GM12875 (cell line): ENCODE results near the gene IQGAP3.

Source experiments
- H3K4me3 ChIP-seq: one replicate; pipeline ENCODE4 v1.5.1; 2011; ENCODE audit warnings: low read depth, low read length, control low read depth
- CTCF ChIP-seq: IDR thresholded peaks from 2 replicates; pipeline ENCODE4 v1.5.1; 2011; ENCODE audit warnings: low read depth, mild to moderate bottlenecking, control low read depth, inconsistent platforms, low read length, moderate library complexity, borderline replicate concordance; ENCODE audit not compliant: insufficient read depth

Gene IQGAP3

DNA sequence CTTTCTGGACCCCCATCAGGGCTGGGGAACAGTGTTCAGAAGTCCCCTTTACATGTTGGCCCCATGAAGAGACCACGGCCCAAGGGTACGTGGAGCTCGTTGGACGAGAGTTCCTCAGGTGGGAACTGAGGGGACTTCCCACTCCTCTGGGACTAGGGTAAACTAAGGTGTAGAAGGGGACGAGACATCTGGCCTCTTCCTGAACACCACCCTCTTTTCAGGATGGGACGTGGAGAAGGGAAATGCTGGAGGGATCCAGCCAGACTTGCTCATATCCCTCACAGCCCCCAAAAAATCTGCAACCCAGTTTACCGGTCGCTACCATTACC is 21.3 kb upstream of the IQGAP3 start:
- no peak overlapping the region for H3K4me3 ChIP-seq
- no peak for TF ChIP-seq CTCF

- no peak overlapping the region for H3K4me3 ChIP-seq
- no peak for TF ChIP-seq CTCF
These were observed 20.7 kb upstream of the IQGAP3 start for GRCh38 chr1:156592910-156593660.

- peak overlapping the region; percentile 62 for H3K4me3 ChIP-seq
- TF ChIP-seq CTCF = no peak
These were observed 20.0 kb upstream of the IQGAP3 start for GRCh38 chr1:156592158-156592909.

DNA sequence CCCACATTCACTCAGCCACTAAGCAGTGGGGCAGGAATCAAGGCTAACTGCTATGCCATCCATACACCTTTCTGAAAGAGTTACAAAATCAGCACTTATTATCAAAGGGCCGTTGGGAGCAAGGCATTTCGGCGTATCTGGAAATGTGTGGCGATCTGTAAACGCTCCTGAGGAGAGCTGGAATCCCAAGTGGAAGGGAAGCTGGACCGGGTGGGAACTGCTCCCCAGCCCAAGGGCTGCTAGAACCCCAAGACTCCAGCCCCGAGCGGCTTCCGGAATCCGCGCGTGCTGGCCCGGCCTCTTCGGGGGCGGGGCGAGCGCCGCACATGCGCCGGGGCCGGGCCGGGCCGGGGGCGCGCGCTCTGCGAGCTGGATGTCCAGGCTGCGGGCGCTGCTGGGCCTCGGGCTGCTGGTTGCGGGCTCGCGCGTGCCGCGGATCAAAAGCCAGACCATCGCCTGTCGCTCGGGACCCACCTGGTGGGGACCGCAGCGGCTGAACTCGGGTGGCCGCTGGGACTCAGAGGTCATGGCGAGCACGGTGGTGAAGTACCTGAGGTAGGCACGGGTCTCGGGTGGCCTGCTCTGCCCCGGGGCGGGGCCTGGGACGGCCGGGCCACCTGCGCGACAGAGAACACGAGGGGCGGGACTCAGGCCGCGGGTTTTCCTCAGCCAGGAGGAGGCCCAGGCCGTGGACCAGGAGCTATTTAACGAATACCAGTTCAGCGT is 19.2 kb upstream of the IQGAP3 start, which contains the start of gene NAXE:
TSS of gene NAXE (plus strand) at position 345 of the 726 bp plus-strand sequence. CDS start at position 374, 29 bp downstream.
- TF ChIP-seq CTCF = no peak
- H3K4me3 ChIP-seq = peak within 1 kb of the TSS; percentile 62

- no peak for TF ChIP-seq CTCF
- H3K4me3 ChIP-seq = peak overlapping the region; percentile 62
These were observed 18.7 kb upstream of the IQGAP3 start for GRCh38 chr1:156591181-156591431.

- TF ChIP-seq CTCF = no peak
- H3K4me3 ChIP-seq = no peak overlapping the region
These were observed 18.2 kb upstream of the IQGAP3 start for GRCh38 chr1:156590326-156591180.
